CD4-positive, alpha-beta T cell (primary cell): ENCODE measurements around the gene MGA. TPM values are rescaled to one million over a fixed set of nuclear protein-coding genes. Genes with fewer than 3 reads are reported as not detected.

Experiments used
- ATAC-seq: fragments of 200-7000 bp; cut with Tn5 transposase; one replicate; pipeline ENCODE4 v1.10.0; 2022; ENCODE audit warnings: mild to moderate bottlenecking; ENCODE audit not compliant: poor library complexity
- CTCF ChIA-PET: fragments of 350-600 bp; sonication (Branson Sonifier 250); formaldehyde crosslinking; loops from one replicate; lab custom pipeline; 2021; ENCODE audit warnings: antibody characterized with exemption, inconsistent platforms; lab: Charles Lee
- POLR2A ChIA-PET: fragments of 350-600 bp; sonication (Branson Sonifier 250); formaldehyde crosslinking; loops from one replicate; lab custom pipeline; 2021; ENCODE audit warnings: antibody characterized with exemption, inconsistent platforms; lab: Charles Lee
- DNase-seq, 14 experiments: peaks; one replicate each; pipeline ENCODE4 v3.0.0-alpha.2; 2013 to 2020; ENCODE audit warnings: mixed read lengths in 2 of 14
- H3K27ac ChIP-seq, 2 donors: one replicate each; pipeline versions ENCODE4 v1.5.1 to v1.7.0; 2013; ENCODE audit warnings: low read length in 2 of 2, low read depth in 1 of 2, mild to moderate bottlenecking in 1 of 2
- H3K27me3 ChIP-seq, 2 experiments: 1 replicate in 1 of 2; 2 replicates in 1 of 2; pipeline versions ENCODE4 v1.6.1 to v1.7.0; 2013; ENCODE audit warnings: low read length in 2 of 2, control low read depth in 1 of 2, mild to moderate bottlenecking in 1 of 2, moderate library complexity in 1 of 2; ENCODE audit not compliant: insufficient read depth in 2 of 2, control insufficient read depth in 1 of 2
- H3K36me3 ChIP-seq: one replicate; pipeline ENCODE4 v1.6.1; 2013; ENCODE audit warnings: low read length, control low read depth; ENCODE audit not compliant: insufficient read depth
- H3K4me1 ChIP-seq: one replicate; pipeline ENCODE4 v1.6.1; 2013; ENCODE audit warnings: low read length, control low read depth; ENCODE audit not compliant: insufficient read depth
- H3K4me3 ChIP-seq: one replicate; pipeline ENCODE4 v1.5.1; 2013; ENCODE audit warnings: mild to moderate bottlenecking, low read length, moderate library complexity
- H3K9me3 ChIP-seq, 2 experiments: 1 replicate in 1 of 2; 2 replicates in 1 of 2; pipeline versions ENCODE4 v1.6.1 to v1.7.0; 2013; ENCODE audit warnings: low read length in 2 of 2, mild to moderate bottlenecking in 2 of 2, control low read depth in 1 of 2, moderate library complexity in 1 of 2; ENCODE audit not compliant: control insufficient read depth in 1 of 2, insufficient read depth in 1 of 2
- H3K27ac Mint-ChIP-seq: one replicate; pipeline ENCODE4 v1.8.0; 2020; ENCODE audit warnings: mixed read lengths
- H3K27me3 Mint-ChIP-seq: one replicate; pipeline ENCODE4 v1.8.0; 2021; ENCODE audit warnings: mixed read lengths
- H3K36me3 Mint-ChIP-seq: one replicate; pipeline ENCODE4 v1.8.0; 2021; ENCODE audit warnings: low read depth, mixed read lengths
- H3K4me1 Mint-ChIP-seq: one replicate; pipeline ENCODE4 v1.8.0; 2021; ENCODE audit warnings: low read depth, mixed read lengths
- H3K4me3 Mint-ChIP-seq: one replicate; pipeline ENCODE4 v1.8.0; 2020; ENCODE audit warnings: mild to moderate bottlenecking, mixed read lengths
- H3K9me3 Mint-ChIP-seq: one replicate; pipeline ENCODE4 v1.8.0; 2020; ENCODE audit warnings: mixed read lengths
- intact Hi-C, 2 experiments: fragments of 100-400 bp; cut with DNase I in 1 of 2; cut with micrococcal nuclease in 1 of 2; formaldehyde crosslinking; loops; one replicate each; pipeline versions ENCODE4 v1.15.1 to v1.9.0; 2023 to 2025; cut with DNase I, micrococcal nuclease
- total RNA-seq, 174 experiments: library from RNA in 2 of 174; stranded (reverse) in 2 of 174; gene quantifications; one replicate each; pipeline ENCODE4 v1.2.3 and lab custom pipeline; 2021 to 2026
- TF ChIP-seq, protein P1 (sequence below): fragments of 200-600 bp; IDR thresholded peaks from one replicate; pipeline ENCODE4 v1.8.0; 2022; ENCODE audit warnings: antibody characterized with exemption, mild to moderate bottlenecking

Gene MGA
- total RNA-seq, 2 experiments from 2014 or later, result 31.0 to 33.9 TPM

- Mint-ChIP-seq H3K4me1 (peaks cover 12% of the 10 kb centered on the region), H3K27ac (peak overlapping the region; percentile 33), H3K27me3 (no peaks in the 10 kb centered on the region), H3K36me3 (peaks cover 75% of the 10 kb centered on the region), H3K4me3 (no peak overlapping the region), H3K9me3 (no peaks in the 10 kb centered on the region)
- no peaks in the 10 kb centered on the region for H3K4me1 ChIP-seq
- POLR2A ChIA-PET, result interaction anchor here (0.5 kb wide), 1 partner anchor 15 kb away, joined by 3 read pairs; no protein-coding TSS in a partner anchor
- CTCF ChIA-PET, result no interaction called here
- ATAC-seq (no peak), DNase-seq (no peak)
- H3K4me3 ChIP-seq, result no peak overlapping the region
- no peak overlapping the region for H3K27ac ChIP-seq
- TF ChIP-seq, protein P1, sequence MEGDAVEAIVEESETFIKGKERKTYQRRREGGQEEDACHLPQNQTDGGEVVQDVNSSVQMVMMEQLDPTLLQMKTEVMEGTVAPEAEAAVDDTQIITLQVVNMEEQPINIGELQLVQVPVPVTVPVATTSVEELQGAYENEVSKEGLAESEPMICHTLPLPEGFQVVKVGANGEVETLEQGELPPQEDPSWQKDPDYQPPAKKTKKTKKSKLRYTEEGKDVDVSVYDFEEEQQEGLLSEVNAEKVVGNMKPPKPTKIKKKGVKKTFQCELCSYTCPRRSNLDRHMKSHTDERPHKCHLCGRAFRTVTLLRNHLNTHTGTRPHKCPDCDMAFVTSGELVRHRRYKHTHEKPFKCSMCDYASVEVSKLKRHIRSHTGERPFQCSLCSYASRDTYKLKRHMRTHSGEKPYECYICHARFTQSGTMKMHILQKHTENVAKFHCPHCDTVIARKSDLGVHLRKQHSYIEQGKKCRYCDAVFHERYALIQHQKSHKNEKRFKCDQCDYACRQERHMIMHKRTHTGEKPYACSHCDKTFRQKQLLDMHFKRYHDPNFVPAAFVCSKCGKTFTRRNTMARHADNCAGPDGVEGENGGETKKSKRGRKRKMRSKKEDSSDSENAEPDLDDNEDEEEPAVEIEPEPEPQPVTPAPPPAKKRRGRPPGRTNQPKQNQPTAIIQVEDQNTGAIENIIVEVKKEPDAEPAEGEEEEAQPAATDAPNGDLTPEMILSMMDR, result no peak
- H3K36me3 ChIP-seq, result peaks cover 58% of the 10 kb centered on the region
- no peaks in the 10 kb centered on the region for H3K9me3 ChIP-seq
- H3K27me3 ChIP-seq, result no peaks in the 10 kb centered on the region
- intact Hi-C loops, result no loop called here
Measured at GRCh38 chr15:41703120-41703519, 42.9 kb downstream of the MGA start.

- CTCF ChIA-PET, result no interaction called here
- DNase-seq (no peak), ATAC-seq (no peak)
- Mint-ChIP-seq H3K4me3 (no peak overlapping the region), H3K4me1 (no peaks in the 10 kb centered on the region), H3K9me3 (no peaks in the 10 kb centered on the region), H3K27ac (no peak overlapping the region), H3K27me3 (no peaks in the 10 kb centered on the region), H3K36me3 (peaks cover 76% of the 10 kb centered on the region)
- no peak overlapping the region for H3K4me3 ChIP-seq
- TF ChIP-seq, protein P1, result no peak
- intact Hi-C loops, result no loop called here
- H3K4me1 ChIP-seq, result no peaks in the 10 kb centered on the region
- no peaks in the 10 kb centered on the region for H3K27me3 ChIP-seq
- POLR2A ChIA-PET, result no interaction called here
- no peak overlapping the region for H3K27ac ChIP-seq
- peaks cover 67% of the 10 kb centered on the region for H3K36me3 ChIP-seq
- no peaks in the 10 kb centered on the region for H3K9me3 ChIP-seq
Measured at GRCh38 chr15:41713047-41713446, 52.8 kb downstream of the MGA start.

DNA sequence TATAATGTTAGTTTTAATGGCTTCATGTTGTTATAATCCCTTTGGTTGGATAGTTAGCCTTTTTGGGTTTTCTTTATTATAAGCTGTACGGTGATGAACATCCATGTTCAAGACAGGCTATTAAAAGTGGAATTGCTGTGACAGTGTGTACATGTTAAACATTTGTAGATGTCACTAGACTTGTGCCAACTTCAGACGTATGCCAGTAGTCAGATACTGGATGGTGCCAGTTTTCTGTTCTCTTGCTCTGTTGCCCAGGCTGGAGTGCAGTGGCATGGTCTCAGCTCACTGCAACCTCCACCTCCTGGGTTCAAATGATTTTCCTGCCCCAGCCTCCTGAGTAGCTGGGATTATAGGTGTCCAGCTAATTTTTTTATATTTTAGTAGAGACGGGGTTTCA lies 54.1 kb downstream of the MGA start:
- CTCF ChIA-PET, result no interaction called here
- H3K36me3 Mint-ChIP-seq, result peaks cover 69% of the 10 kb centered on the region
- intact Hi-C loops, result no loop called here
- ATAC-seq (no peak), DNase-seq (no peak)
- H3K27ac ChIP-seq, result no peak overlapping the region
- no peaks in the 10 kb centered on the region for H3K4me1 ChIP-seq
- H3K4me1 Mint-ChIP-seq, result no peaks in the 10 kb centered on the region
- no peak overlapping the region for H3K4me3 Mint-ChIP-seq
- TF ChIP-seq, protein P1, result no peak
- H3K27me3 Mint-ChIP-seq, result no peaks in the 10 kb centered on the region
- POLR2A ChIA-PET, result interaction anchor here (0.7 kb wide), 1 partner anchor 248 kb away, joined by 3 read pairs; no protein-coding TSS in a partner anchor
- H3K9me3 ChIP-seq, result no peaks in the 10 kb centered on the region
- no peak overlapping the region for H3K27ac Mint-ChIP-seq
- no peaks in the 10 kb centered on the region for H3K27me3 ChIP-seq
- no peak overlapping the region for H3K4me3 ChIP-seq
- H3K36me3 ChIP-seq, result peaks cover 59% of the 10 kb centered on the region
- no peaks in the 10 kb centered on the region for H3K9me3 Mint-ChIP-seq
